HG02870 (cell line): ENCODE measurements around the gene MEIS1.

Experiments
- ATAC-seq: cut with Tn5 transposase; IDR thresholded peaks from one replicate; pipeline ENCODE4 v1.9.1; 2021; ENCODE audit warnings: mild to moderate bottlenecking, moderate library complexity; ENCODE audit not compliant: unreplicated experiment

Gene MEIS1

GRCh38 chr2:66562304-66562685 lies 127.4 kb downstream of the MEIS1 start:
- no peak for ATAC-seq

DNA sequence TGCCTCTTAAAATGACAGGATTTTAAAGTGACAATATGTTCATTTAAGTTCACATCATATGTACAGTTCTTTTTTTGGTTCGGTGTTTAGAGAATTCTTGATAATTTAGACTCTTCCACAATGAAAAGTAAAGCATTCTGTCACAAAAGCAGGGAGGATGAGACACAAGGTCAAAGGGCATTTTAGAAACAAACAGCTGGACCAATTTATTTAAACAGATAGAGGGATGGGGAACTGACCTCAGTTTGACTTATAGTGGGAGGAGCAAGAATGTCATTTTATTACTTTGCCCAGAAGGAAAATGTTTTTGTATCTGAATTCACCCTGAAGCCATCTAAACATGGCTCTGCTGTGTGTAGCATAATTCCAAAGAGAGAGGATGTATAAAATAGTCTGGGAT lies 128.5 kb downstream of the MEIS1 start:
- no peak for ATAC-seq

GRCh38 chr2:66565291-66565690 lies 130.4 kb downstream of the MEIS1 start:
- ATAC-seq: no peak

- no peak for ATAC-seq
Observed at GRCh38 chr2:66566726-66567399, 131.9 kb downstream of the MEIS1 start.

- ATAC-seq: no peak
Observed at GRCh38 chr2:66567729-66568128, 132.8 kb downstream of the MEIS1 start.

- ATAC-seq: no peak
Observed at GRCh38 chr2:66568650-66569300, 133.8 kb downstream of the MEIS1 start.

- no peak for ATAC-seq
Observed at GRCh38 chr2:66569321-66569851, 134.5 kb downstream of the MEIS1 start.

DNA sequence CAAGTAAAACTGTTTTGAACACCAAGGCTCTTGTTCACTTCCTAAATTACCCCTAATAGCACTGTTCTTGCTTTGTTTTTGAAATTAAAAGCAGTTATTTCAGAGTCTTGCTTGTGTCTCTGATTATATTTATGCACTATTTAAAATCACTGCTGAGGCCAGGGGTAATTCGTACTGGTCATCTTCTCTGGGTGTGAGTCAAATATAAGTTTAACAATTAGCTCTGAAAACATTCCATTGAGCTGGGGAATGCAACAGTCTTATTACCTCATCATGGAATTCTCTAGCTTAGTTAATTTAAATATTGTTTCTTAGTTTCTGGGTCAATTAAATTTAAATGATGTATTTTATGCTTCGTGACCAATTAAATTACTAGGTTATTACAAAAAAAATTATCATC lies 135.0 kb downstream of the MEIS1 start:
- ATAC-seq: no peak

- no peak for ATAC-seq
Observed at GRCh38 chr2:66570471-66570870, 135.5 kb downstream of the MEIS1 start.

DNA sequence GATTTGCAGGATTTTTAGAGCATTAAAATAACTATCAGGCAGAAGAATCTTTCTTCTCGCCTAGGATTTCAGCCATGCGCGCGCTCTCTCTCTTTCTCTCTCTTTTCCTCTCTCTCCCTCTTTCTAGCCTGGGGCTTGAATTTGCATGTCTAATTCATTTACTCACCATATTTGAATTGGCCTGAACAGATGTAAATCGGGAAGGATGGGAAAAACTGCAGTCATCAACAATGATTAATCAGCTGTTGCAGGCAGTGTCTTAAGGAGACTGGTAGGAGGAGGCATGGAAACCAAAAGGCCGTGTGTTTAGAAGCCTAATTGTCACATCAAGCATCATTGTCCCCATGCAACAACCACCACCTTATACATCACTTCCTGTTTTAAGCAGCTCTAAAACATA lies 137.0 kb downstream of the MEIS1 start:
- ATAC-seq: no peak

DNA sequence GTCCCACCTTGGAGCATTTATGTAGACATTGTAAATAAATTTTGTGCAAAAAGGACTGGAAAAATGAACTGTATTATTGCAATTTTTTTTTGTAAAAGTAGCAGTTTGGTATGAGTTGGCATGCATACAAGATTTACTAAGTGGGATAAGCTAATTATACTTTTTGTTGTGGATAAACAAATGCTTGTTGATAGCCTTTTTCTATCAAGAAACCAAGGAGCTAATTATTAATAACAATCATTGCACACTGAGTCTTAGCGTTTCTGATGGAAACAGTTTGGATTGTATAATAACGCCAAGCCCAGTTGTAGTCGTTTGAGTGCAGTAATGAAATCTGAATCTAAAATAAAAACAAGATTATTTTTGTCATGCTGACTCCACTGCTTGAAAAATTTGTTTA lies 137.5 kb downstream of the MEIS1 start:
- ATAC-seq: no peak

- ATAC-seq: no peak
Observed at GRCh38 chr2:66573416-66573815, 138.5 kb downstream of the MEIS1 start.

DNA sequence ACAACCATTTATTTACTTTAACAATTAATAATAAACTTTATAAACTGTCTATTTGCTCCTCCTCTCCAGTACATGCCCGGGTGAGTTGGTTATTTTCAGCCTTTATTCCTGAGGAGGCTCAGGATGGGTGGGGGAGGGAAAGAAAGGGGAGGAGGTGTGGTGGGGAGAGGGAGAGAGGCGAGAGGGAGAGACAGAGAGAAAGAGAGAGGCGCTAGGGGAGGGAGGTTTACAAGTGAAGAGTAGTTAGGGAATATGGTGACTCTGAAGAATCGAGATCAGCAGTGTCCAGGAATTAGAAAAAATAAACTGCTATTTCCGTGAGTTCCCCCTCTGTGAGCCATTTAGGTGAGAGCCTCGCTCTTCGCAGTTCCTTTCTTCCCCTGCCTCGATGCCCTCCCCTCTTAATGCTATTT lies 138.9 kb downstream of the MEIS1 start:
- ATAC-seq: no peak

DNA sequence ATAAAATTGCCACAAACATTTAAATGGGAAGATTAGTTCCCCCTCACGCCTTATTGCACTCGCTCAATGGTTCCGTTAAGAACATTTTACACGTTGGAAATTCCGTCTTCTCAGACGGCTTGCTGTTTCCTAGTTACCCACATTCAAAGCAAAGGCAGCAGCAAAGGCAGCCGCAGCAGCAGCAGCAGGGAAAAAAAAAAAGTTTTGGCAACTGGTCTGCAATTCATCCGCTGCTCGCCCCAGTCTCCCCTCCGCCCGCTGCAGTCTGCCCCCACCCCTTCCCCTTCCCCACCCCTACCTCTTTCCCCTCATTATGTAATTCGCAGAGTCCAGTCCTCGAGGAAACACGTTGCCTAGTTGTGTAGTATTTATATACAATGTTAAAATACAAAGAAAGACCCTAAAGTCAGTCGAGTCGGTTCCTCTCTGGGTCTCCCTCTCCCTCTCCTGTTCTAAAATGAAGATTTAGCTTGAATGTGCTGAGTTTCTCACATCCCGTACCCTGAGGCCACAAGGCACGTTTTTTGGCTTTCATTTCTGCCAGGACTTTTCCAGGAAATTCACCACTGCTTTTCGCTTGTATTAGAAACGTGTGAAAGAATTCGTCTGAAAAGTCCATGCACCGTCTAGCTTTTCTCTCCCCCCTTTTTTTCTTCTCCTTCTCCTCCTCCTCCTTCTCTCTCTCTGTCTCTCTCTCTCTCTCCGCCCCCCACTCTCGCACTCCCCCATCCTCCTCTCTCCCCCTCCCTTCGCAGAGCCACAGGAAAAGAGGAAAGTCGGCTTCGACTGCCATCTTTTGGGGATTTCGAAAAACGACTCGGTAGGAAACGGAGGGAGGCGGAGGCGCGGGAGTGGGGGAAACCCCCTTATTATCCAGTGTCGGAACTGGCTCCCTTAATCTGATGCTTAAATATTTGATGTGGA lies 140.0 kb downstream of the MEIS1 start:
- ATAC-seq: no peak

GRCh38 chr2:66575625-66576310 lies 140.8 kb downstream of the MEIS1 start:
- no peak for ATAC-seq

DNA sequence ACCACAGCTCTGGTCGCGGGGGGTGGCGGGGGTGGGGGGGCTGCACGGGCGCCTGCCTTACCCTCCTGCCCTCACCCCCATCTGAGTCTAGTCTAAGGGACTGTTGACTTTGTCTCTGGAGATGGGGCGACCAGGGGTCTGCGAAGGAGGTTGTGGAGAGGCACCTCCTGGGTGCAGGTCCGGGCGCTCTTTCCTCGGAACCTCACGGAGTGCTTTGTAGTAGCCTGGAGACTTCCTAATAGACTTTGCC lies 141.3 kb downstream of the MEIS1 start:
- ATAC-seq: no peak

DNA sequence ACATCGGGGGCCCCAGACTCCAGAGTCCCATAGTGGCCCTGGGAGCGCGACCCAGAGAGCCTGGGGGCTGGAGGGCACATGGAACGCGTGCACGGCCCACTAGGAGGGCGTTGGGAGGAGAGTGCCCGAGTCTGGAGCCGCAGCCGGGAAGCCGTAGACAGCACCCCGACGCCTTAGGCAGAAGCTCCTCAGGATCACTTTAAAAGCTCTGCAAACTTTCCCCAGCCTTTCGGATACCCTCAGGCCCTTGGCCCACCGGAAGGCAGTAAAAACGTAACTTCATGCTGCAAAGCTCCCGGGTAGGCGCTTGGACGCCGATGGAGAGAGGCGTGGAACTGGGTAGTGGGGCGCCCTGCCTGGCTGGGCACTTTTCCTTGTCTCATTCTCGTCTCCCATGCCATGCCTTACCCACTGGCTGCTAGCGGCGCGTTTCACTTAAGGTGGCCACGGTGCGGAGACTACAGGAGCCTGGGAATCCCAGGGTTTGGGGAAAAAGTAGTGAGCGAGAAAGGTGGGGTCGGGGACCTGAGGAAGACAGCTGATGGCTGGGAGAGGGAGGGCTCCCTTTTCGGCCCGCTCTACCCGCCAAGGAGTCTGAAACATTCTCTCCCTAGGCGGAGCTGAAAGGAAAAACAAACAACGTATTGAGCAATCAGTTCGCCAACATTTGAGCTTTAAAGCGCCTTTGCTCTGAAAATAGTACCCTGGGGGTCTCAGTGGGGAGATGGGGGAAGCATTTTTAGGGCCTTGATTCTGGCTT lies 141.8 kb downstream of the MEIS1 start:
- no peak for ATAC-seq

GRCh38 chr2:66577321-66578053 lies 142.6 kb downstream of the MEIS1 start:
- no peak for ATAC-seq

DNA sequence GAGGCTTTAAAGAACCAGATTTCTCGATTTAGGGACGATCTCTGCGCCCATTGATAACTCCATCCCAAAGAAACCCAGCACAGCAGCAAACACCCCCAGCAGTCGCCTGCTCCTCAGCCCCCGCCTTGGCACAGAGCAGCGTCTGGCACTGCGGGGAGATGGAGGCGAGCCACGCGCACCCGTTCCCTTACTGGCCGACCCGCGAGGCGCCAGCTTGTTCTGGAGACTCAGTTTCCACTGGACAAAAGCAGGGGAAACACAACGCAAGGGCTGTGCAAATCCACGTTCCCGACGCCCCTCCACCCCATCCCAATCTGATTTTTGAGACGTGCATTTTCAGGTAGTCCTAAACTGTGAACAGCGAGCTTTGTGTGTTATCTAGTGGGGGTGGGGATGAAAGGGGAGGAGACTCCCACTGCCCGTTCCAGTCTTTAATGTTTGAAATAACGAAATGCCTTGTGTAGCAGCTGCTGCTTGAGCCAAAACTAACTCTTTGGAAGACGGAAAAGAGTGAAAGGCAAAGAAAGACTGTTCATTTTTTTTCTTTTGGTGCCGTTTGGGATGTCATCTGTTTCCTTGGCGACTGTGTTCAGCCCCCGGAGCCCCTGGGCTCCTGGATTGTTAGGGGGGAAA lies 143.2 kb downstream of the MEIS1 start:
- ATAC-seq: no peak
